Lung (tissue), 12 donors: Measurements from ENCODE around the gene PRKN. TPM values are rescaled to one million over a fixed set of nuclear protein-coding genes. Genes with fewer than 3 reads are reported as not detected.

Experiments used
- ATAC-seq: fragments of 200-7000 bp; cut with Tn5 transposase; one replicate; pipeline ENCODE4 v1.9.1; 2020; ENCODE audit warnings: moderate number of reproducible peaks; ENCODE audit not compliant: insufficient read depth, low FRiP score
- DNase-seq, 3 donors: peaks; one replicate each; pipeline ENCODE4 v3.0.0-alpha.2; 2013 to 2017
- H3K27ac ChIP-seq, 2 donors: one replicate each; pipeline ENCODE4 v1.5.1; 2013; ENCODE audit warnings: mild to moderate bottlenecking in 2 of 2, moderate library complexity in 2 of 2, control low read depth in 1 of 2, inconsistent platforms in 1 of 2, low read depth in 1 of 2, low read length in 1 of 2
- H3K27me3 ChIP-seq, 3 donors: one replicate each; pipeline ENCODE4 v1.5.1; 2013; ENCODE audit warnings: low read length in 2 of 3; ENCODE audit not compliant: control insufficient read depth in 3 of 3, insufficient read depth in 3 of 3
- H3K36me3 ChIP-seq, 4 donors: one replicate each; pipeline ENCODE4 v1.5.1; 2013; ENCODE audit warnings: low read length in 4 of 4, mild to moderate bottlenecking in 1 of 4, moderate library complexity in 1 of 4; ENCODE audit not compliant: control insufficient read depth in 4 of 4, insufficient read depth in 4 of 4
- H3K4me1 ChIP-seq, 5 donors: one replicate each; pipeline ENCODE4 v1.5.1; 2013; ENCODE audit warnings: low read length in 5 of 5, mild to moderate bottlenecking in 2 of 5, moderate library complexity in 1 of 5; ENCODE audit not compliant: control insufficient read depth in 5 of 5, insufficient read depth in 5 of 5
- H3K4me3 ChIP-seq: one replicate; pipeline ENCODE4 v1.5.1; 2013; ENCODE audit warnings: mild to moderate bottlenecking, control low read depth, moderate library complexity
- H3K9ac ChIP-seq, 2 donors: one replicate each; pipeline ENCODE4 v1.5.1; 2013; ENCODE audit warnings: low read length in 2 of 2, control low read depth in 1 of 2; ENCODE audit not compliant: insufficient read depth in 1 of 2
- H3K9me3 ChIP-seq, 4 donors: one replicate each; pipeline ENCODE4 v1.5.1; 2013; ENCODE audit warnings: low read length in 3 of 4, mild to moderate bottlenecking in 1 of 4, moderate library complexity in 1 of 4; ENCODE audit not compliant: control insufficient read depth in 4 of 4, insufficient read depth in 3 of 4
- CTCF ChIP-seq: IDR thresholded peaks from 2 replicates; pipeline ENCODE4 v1.5.1; 2012; ENCODE audit warnings: mild to moderate bottlenecking; ENCODE audit errors: control extremely low read depth, extremely low read depth
- WGBS, 2 donors: extraction: QIAGEN DNeasy Blood & Tissue Kit; methylation state at CpG; one replicate each; pipeline ENCODE4 v1.1.7; 2013; 5-methylcytosine and 5-hydroxymethylcytosine counted together
- polyA plus RNA-seq, 2 donors: library from polyadenylated mRNA; stranded (reverse); fragments of 200-250 nt; gene quantifications; one replicate each; pipeline ENCODE4 v1.2.1, GENCODE V29; 2013
- total RNA-seq, 2 donors: library from RNA; depleted of rRNA in 1 of 2; stranded (reverse); fragments of >200 nt in 1 of 2; gene quantifications; one replicate each; pipeline ENCODE4 v1.2.1, GENCODE V29; 2014 to 2021
- donor health status: control.
- donor health status: control.
- donor health status: Bipolar disorder and iron deficiency.
- donor health status: healthy.
- donor health status: DM: yes; HTN: yes; CAD: no.

The PRKN gene
- total and polyA plus RNA-seq, 4 donors: 0.27 to 11.2 (median 3.1) TPM

DNA sequence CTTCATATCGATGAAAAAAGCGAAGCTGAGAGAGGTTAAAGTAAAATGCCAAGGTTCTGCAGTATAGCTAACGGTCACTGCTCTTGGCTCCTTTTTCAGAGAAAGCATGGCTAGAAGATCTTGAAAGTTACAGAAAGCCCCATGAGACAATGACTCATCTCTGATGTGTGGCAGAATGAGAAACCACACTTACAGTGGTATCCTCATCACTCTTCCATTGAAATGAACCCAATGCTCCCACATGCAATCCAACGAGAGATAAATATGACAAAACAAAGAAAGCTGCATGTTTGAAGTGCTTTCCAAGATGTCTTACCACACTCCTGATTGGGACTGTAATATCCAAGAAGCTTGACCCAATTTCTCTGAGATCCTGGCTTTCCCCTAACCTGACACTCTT lies 694.9 kb downstream of the PRKN start:
- Histone ChIP-seq H3K4me3 (no peak overlapping the region), H3K9me3 (no peaks in the 10 kb centered on the region), H3K27ac (no peak overlapping the region), H3K4me1 (no peaks in the 10 kb centered on the region), H3K36me3 (no peaks in the 10 kb centered on the region), H3K9ac (no peak overlapping the region), H3K27me3 (no peaks in the 10 kb centered on the region)
- TF ChIP-seq CTCF: no peak
- WGBS, 2 donors: 81 to 83% methylated on average over 4 of the region's 4 CpGs
- DNase-seq (peak in 1 of 3 donors; percentile 24), ATAC-seq (peak; percentile 19)

DNA sequence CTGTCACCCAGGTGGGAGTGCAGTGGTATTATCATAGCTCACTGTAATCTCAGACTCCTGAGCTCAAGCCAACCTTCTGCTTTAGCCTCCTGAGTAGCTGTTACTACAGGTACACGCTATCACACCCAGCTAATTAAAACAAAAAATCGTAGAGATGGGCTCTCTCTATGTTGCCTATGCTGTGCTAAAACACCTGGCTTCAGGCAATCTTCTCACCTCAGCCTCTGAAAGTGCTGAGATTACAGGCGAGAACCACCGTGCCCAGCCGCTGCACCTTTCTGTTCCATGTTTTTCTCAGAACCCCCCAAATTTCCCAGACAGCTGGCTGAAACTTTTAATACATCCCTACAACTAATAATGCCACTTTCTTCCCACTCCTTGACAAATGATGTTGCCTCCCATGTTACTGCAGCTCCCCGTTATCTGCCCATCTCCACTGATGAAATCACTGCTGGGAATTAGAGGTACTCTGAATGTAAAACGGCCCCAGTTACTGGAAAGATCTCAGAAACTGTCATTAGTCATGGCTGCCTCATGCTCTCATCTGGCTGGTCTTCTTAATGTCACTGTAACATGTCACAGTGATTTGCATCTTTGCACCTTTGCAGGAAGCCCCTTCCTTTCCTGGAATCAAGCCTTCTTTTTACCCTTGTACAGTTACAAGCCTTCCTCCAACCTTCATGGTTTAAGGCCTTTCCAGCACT lies 697.5 kb downstream of the PRKN start:
- ATAC-seq: no peak
- TF ChIP-seq CTCF: no peak
- 76 to 83% methylated on average over 7 of the region's 7 CpGs for WGBS, 2 donors
- Histone ChIP-seq H3K27me3 (no peaks in the 10 kb centered on the region), H3K9me3 (no peaks in the 10 kb centered on the region), H3K27ac (no peak overlapping the region), H3K36me3 (no peaks in the 10 kb centered on the region), H3K9ac (no peak overlapping the region), H3K4me1 (no peaks in the 10 kb centered on the region), H3K4me3 (no peak overlapping the region)
- DNase-seq: no peak

DNA sequence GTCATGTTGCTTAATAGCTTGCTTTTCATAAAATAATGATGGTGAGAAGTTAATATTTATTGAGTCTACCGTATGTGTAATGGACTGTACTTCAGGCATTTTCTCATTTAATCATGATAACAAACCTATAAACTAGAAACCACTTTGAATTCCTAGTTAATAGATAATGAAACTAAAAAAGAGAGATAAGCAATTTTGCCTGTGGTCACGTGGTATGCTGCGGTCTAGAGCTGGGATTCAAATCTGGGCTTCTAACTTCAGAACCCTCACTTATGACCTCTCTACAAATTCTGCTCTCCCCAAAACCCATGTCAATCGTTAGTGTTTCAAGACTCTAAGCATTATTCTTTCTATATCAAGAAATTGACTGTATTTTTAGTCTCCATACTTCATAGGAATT lies 700.7 kb downstream of the PRKN start:
- 62 to 85% methylated on average over 4 of the region's 4 CpGs for WGBS, 2 donors
- Histone ChIP-seq H3K27me3 (no peaks in the 10 kb centered on the region), H3K9me3 (peaks cover 0 to 6% (median 0%) of the 10 kb centered on the region in 4 donors), H3K4me3 (no peak overlapping the region), H3K4me1 (no peaks in the 10 kb centered on the region), H3K36me3 (no peaks in the 10 kb centered on the region), H3K9ac (no peak overlapping the region), H3K27ac (no peak overlapping the region)
- DNase-seq: no peak
- no peak for ATAC-seq
- no peak for TF ChIP-seq CTCF

DNA sequence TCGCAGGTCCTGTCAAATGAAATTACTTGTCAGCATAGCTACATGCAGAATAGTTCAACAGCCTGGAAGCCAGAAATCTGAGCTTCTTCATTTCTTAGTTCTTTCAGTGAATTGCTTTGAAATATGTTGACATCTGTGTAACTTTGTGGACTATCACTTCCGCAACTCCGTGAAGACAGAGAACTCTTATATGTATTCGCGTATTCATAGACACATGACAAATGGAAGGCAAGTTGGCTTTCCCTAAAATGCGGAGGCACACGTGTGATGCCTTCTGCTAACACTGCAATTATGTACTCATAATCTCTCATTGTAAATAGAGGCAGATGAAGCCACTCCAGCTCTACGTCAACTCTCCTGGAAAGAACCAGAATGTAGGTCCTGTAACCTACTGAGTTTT lies 701.5 kb downstream of the PRKN start:
- no peak for ATAC-seq
- Histone ChIP-seq H3K9ac (no peak overlapping the region), H3K4me3 (no peak overlapping the region), H3K9me3 (peaks cover 0 to 6% (median 0%) of the 10 kb centered on the region in 4 donors), H3K27ac (no peak overlapping the region), H3K27me3 (no peaks in the 10 kb centered on the region), H3K36me3 (no peaks in the 10 kb centered on the region), H3K4me1 (no peaks in the 10 kb centered on the region)
- no peak for TF ChIP-seq CTCF
- WGBS, 2 donors: 88 to 92% methylated on average over 8 of the region's 8 CpGs
- no peak for DNase-seq
